ENCODE measurements around the gene RGS13. TPM values are rescaled to one million over a fixed set of nuclear protein-coding genes. Genes with fewer than 3 reads are reported as not detected.

The RGS13 gene
- total and polyA plus RNA-seq, 2 donors (not counting 3 experiments of a cell fraction or from before 2014, with no cell fraction given) = not detected

GRCh38 chr1:192635041-192635440, 906 bp upstream of the RGS13 start:
- no TSS peak for BruUV-seq (replicated peaks)
- DNase-seq (ENCODE audit: low read depth, low spot score) (no peak), FAIRE-seq (no peak)
- H3K9ac ChIP-seq (replicated peaks; ENCODE audit: extremely low read depth, insufficient read depth, low read length) = no peak overlapping the region
- dilution Hi-C loops (cut with MboI; ENCODE audit: extremely low pct_ligation_motif_present, low sequenced_read_pairs) (no loop called here), intact Hi-C loops (cut with micrococcal nuclease) (no loop called here)
- H3K36me3 ChIP-seq (ENCODE audit: control insufficient read depth in 2 of 2, extremely low read depth in 1 of 2, insufficient read depth in 2 of 2, low read length in 2 of 2) = no peaks in the 10 kb centered on the region
- H3K4me2 ChIP-seq (ENCODE audit: insufficient read depth, low read length) = no peak overlapping the region
- H4K20me1 ChIP-seq (replicated peaks; ENCODE audit: control insufficient read depth, extremely low read depth, insufficient read depth, low read length) = no peaks in the 10 kb centered on the region
- H3K27me3 ChIP-seq (ENCODE audit: control insufficient read depth in 2 of 2, insufficient read depth in 2 of 2, low read length in 2 of 2) = no peaks in the 10 kb centered on the region
- H3K9me1 ChIP-seq (replicated peaks; ENCODE audit: control insufficient read depth, extremely low read depth, insufficient read depth, low read length) = no peaks in the 10 kb centered on the region
- H3K4me1 ChIP-seq (ENCODE audit: control insufficient read depth, extremely low read depth, insufficient read depth, low read length) = no peaks in the 10 kb centered on the region
- ChIA-PET POLR2A (no interaction called here), CTCF (interaction anchor here (1.3 kb wide), 1 partner anchor 161 kb away, joined by 3 read pairs; no protein-coding TSS in a partner anchor)
- H3K9me3 ChIP-seq (replicated peaks; ENCODE audit: control insufficient read depth, insufficient read depth, low read length) = no peaks in the 10 kb centered on the region
- H3K4me3 ChIP-seq (replicated peaks in 1 of 3; ENCODE audit: insufficient read depth in 1 of 3, low read depth in 1 of 3, low read length in 3 of 3) = no peak overlapping the region
- no peak overlapping the region for H3K27ac ChIP-seq (ENCODE audit: insufficient read depth, low read depth, low read length)
- no peak overlapping the region for H2AFZ ChIP-seq (ENCODE audit: low read depth, low read length)
- no peaks in the 10 kb centered on the region for H3K79me2 ChIP-seq (ENCODE audit: control insufficient read depth, insufficient read depth, low read length)
- TF ChIP-seq GATA2 (IDR thresholded peaks at IDR 0.05; ENCODE audit: insufficient read depth, insufficient read length, low read depth, low read length) = no peak
- no peak for TF ChIP-seq FOS (IDR thresholded peaks at IDR 0.05; ENCODE audit: borderline replicate concordance, insufficient read depth, low read length)
- TF ChIP-seq JUN (IDR thresholded peaks at IDR 0.05; ENCODE audit: borderline replicate concordance, insufficient read depth, insufficient read length, low read depth) = no peak
- TF ChIP-seq MYC (IDR thresholded peaks at IDR 0.05; ENCODE audit: low read depth, low read length) = no peak
- no peak for TF ChIP-seq EZH2 (IDR thresholded peaks at IDR 0.05; ENCODE audit: borderline replicate concordance, low read depth, low read length, severe bottlenecking)
- no peak for TF ChIP-seq POLR2A (IDR thresholded peaks at IDR 0.05; ENCODE audit: low read depth, low read length)
- TF ChIP-seq, protein P1, sequence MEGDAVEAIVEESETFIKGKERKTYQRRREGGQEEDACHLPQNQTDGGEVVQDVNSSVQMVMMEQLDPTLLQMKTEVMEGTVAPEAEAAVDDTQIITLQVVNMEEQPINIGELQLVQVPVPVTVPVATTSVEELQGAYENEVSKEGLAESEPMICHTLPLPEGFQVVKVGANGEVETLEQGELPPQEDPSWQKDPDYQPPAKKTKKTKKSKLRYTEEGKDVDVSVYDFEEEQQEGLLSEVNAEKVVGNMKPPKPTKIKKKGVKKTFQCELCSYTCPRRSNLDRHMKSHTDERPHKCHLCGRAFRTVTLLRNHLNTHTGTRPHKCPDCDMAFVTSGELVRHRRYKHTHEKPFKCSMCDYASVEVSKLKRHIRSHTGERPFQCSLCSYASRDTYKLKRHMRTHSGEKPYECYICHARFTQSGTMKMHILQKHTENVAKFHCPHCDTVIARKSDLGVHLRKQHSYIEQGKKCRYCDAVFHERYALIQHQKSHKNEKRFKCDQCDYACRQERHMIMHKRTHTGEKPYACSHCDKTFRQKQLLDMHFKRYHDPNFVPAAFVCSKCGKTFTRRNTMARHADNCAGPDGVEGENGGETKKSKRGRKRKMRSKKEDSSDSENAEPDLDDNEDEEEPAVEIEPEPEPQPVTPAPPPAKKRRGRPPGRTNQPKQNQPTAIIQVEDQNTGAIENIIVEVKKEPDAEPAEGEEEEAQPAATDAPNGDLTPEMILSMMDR (IDR thresholded peaks at IDR 0.05; ENCODE audit: extremely low read depth in 1 of 2, insufficient read depth in 1 of 2, low read depth in 1 of 2, low read length in 2 of 2) = no peak

Measured in endothelial cell of umbilical vein (primary cell).